OCI-LY7 (cell line): ENCODE measurements around the gene SERINC5. TPM values are rescaled to one million over a fixed set of nuclear protein-coding genes. Genes with fewer than 3 reads are reported as not detected.

Experiments used
- BruUV-seq: library from RNA; stranded (reverse); fragments of 400-500 nt; replicated peaks from 2 replicates; lab custom pipeline; 2021; lab: Mats Ljungman, UMichigan
- CTCF ChIA-PET: fragments of 300-600 bp; sonication (Branson Sonifier 250); formaldehyde crosslinking; loops from one replicate; lab custom pipeline; 2022; ENCODE audit warnings: antibody characterized with exemption; ENCODE audit not compliant: unreplicated experiment; lab: Charles Lee
- POLR2A ChIA-PET: fragments of 300-600 bp; sonication (Branson Sonifier 250); formaldehyde crosslinking; loops from one replicate; lab custom pipeline; 2022; ENCODE audit warnings: antibody characterized with exemption; lab: Charles Lee
- DNase-seq: peaks from one replicate; pipeline ENCODE4 v3.0.0-alpha.2; 2015; ENCODE audit warnings: low spot score
- H2AFZ ChIP-seq: fragments of 200-600 bp; sonication (generic), shearing (Covaris generic); 2 replicates; pipeline ENCODE4 v1.6.1; 2014; ENCODE audit warnings: mild to moderate bottlenecking, antibody characterized with exemption, low read length, moderate library complexity
- H3K27ac ChIP-seq: fragments of 200-600 bp; sonication (generic); 2 replicates; pipeline ENCODE4 v1.5.1; 2014; ENCODE audit warnings: mixed run types, low read depth, mild to moderate bottlenecking, moderate library complexity, low read length, inconsistent platforms; ENCODE audit not compliant: poor library complexity, severe bottlenecking
- H3K36me3 ChIP-seq: fragments of 200-600 bp; sonication (generic); 2 replicates; pipeline ENCODE4 v1.6.1; 2014; ENCODE audit warnings: mild to moderate bottlenecking, antibody characterized with exemption, low read length, moderate library complexity, mixed read lengths; ENCODE audit not compliant: insufficient read depth
- H3K4me1 ChIP-seq: fragments of 200-600 bp; sonication (generic); 2 replicates; pipeline ENCODE4 v1.5.1; 2014; ENCODE audit warnings: mild to moderate bottlenecking, low read length; ENCODE audit not compliant: insufficient read depth, poor library complexity, severe bottlenecking
- H3K4me2 ChIP-seq: fragments of 200-600 bp; sonication (generic); 2 replicates; pipeline ENCODE4 v1.6.1; 2014; ENCODE audit warnings: mild to moderate bottlenecking, low read length
- H3K4me3 ChIP-seq: fragments of 200-600 bp; sonication (generic); 2 replicates; pipeline ENCODE4 v1.5.1; 2014; ENCODE audit warnings: mild to moderate bottlenecking, low read depth, low read length; ENCODE audit not compliant: poor library complexity, severe bottlenecking
- H3K79me2 ChIP-seq: fragments of 200-600 bp; sonication (generic); 2 replicates; pipeline ENCODE4 v1.6.1; 2016; ENCODE audit warnings: low read depth, mild to moderate bottlenecking, low read length, moderate library complexity, mixed read lengths; ENCODE audit not compliant: insufficient read depth
- H3K9me2 ChIP-seq: fragments of 200-600 bp; sonication (generic); 2 replicates; pipeline ENCODE4 v1.6.1; 2016; ENCODE audit warnings: mild to moderate bottlenecking, low read length, mixed read lengths; ENCODE audit not compliant: insufficient read depth
- H3K9me3 ChIP-seq: fragments of 200-600 bp; sonication (generic); 2 replicates; pipeline ENCODE4 v1.6.1; 2014; ENCODE audit warnings: mild to moderate bottlenecking, mixed run types, low read length, mixed read lengths
- H4K20me1 ChIP-seq: fragments of 200-600 bp; sonication (generic); 2 replicates; pipeline ENCODE4 v1.6.1; 2014; ENCODE audit warnings: mild to moderate bottlenecking, antibody characterized with exemption, low read length, moderate library complexity, mixed read lengths; ENCODE audit not compliant: insufficient read depth
- EZH2phosphoT487 ChIP-seq: fragments of 200-600 bp; sonication (generic); IDR thresholded peaks from 2 replicates; pipeline ENCODE4 v1.6.1; 2018; ENCODE audit warnings: low read depth, borderline replicate concordance, mild to moderate bottlenecking, mixed run types, antibody characterized with exemption, low read length, moderate library complexity, mixed read lengths
- intact Hi-C: fragments of 100-400 bp; cut with micrococcal nuclease; formaldehyde crosslinking; loops from one replicate; pipeline ENCODE4 v1.10.0; 2022; ENCODE audit not compliant: unreplicated experiment
- total RNA-seq, 2 experiments: library from RNA; depleted of rRNA in 1 of 2; stranded (reverse); fragments of >200 nt in 1 of 2; shearing (Covaris generic) in 1 of 2; gene quantifications; 2 replicates each; pipeline ENCODE4 v1.2.3, GENCODE V29; 2014 to 2022
- TF ChIP-seq, protein P1 (sequence below): fragments of 200-600 bp; sonication (generic); conservative IDR thresholded peaks from 2 replicates; pipeline ENCODE4 v1.5.1; 2014; ENCODE audit warnings: mild to moderate bottlenecking, antibody characterized with exemption, low read length, moderate library complexity, mixed read lengths

Gene SERINC5
- total RNA-seq, 2 experiments from 2014 or later = 31.2 to 87.9 TPM

DNA sequence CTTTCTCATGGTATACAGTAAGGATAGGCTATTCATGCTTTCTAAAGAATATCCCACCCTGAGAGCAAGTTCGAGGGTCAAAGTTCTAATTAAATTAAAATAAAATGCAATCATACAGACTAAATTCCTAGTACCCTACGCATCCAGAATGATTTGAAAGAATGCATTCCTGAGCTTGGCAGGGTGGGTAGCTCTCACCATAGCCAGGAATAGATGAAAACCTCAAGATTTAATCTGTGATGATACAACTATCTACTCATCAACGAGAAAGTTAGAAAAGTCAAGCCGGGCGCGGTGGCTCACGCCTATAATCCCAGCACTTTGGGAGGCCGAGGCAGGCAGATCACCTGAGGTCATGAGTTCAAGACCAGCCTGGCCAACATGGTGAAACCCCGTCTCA is 32.3 kb downstream of the SERINC5 start:
- ChIA-PET POLR2A (no interaction called here), CTCF (no interaction called here)
- no peak overlapping the region for H3K4me2 ChIP-seq
- H2AFZ ChIP-seq = no peak overlapping the region
- H3K4me1 ChIP-seq = peaks cover 27% of the 10 kb centered on the region
- no peaks in the 10 kb centered on the region for H3K9me2 ChIP-seq
- H3K36me3 ChIP-seq = peaks cover 22% of the 10 kb centered on the region
- no peak overlapping the region for H3K27ac ChIP-seq
- H3K79me2 ChIP-seq = peaks cover 66% of the 10 kb centered on the region
- no peaks in the 10 kb centered on the region for H3K9me3 ChIP-seq
- BruUV-seq = no TSS peak
- intact Hi-C loops = no loop called here
- H3K4me3 ChIP-seq = no peak overlapping the region
- TF ChIP-seq, protein P1, sequence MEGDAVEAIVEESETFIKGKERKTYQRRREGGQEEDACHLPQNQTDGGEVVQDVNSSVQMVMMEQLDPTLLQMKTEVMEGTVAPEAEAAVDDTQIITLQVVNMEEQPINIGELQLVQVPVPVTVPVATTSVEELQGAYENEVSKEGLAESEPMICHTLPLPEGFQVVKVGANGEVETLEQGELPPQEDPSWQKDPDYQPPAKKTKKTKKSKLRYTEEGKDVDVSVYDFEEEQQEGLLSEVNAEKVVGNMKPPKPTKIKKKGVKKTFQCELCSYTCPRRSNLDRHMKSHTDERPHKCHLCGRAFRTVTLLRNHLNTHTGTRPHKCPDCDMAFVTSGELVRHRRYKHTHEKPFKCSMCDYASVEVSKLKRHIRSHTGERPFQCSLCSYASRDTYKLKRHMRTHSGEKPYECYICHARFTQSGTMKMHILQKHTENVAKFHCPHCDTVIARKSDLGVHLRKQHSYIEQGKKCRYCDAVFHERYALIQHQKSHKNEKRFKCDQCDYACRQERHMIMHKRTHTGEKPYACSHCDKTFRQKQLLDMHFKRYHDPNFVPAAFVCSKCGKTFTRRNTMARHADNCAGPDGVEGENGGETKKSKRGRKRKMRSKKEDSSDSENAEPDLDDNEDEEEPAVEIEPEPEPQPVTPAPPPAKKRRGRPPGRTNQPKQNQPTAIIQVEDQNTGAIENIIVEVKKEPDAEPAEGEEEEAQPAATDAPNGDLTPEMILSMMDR = no peak
- no peak for TF ChIP-seq EZH2phosphoT487
- no peak for DNase-seq
- no peaks in the 10 kb centered on the region for H4K20me1 ChIP-seq

DNA sequence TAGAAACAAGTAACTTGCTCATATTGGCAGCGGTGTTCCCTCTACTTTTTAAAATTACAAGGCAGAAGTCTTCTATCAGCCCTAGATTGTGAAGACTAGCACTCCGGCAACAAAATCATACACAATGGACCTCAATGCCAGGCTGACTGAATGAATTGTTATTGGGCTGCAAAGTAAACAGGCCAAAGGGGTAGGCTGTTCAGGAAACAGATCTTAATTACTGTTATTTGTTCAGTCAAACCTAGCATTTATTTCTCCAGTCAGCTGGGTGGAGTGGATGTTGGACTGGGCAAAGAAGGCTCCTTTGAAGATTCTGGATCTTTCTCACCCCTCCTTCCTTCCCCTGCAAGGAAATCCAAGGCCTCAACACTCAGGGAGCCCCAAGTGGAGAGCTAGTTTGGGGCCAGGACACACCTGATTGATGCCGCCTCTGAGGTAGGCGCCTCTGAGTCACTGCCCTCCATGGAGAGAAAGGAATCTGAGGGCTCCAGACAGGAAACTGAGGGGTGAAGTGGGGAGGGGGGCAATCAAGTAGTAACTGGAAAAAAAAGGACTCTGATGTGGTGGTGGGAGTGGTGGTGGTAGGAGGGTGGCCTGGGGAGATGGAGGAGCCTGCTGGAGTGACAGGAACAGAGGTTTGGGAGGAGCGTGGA is 35.5 kb downstream of the SERINC5 start:
- Histone ChIP-seq H3K4me1 (peaks cover 25% of the 10 kb centered on the region), H3K9me3 (no peaks in the 10 kb centered on the region), H3K9me2 (no peaks in the 10 kb centered on the region), H3K27ac (no peak overlapping the region), H4K20me1 (no peaks in the 10 kb centered on the region), H3K4me2 (no peak overlapping the region), H3K4me3 (no peak overlapping the region), H3K36me3 (peaks cover 28% of the 10 kb centered on the region), H2AFZ (no peak overlapping the region), H3K79me2 (peaks cover 66% of the 10 kb centered on the region)
- intact Hi-C loops = no loop called here
- DNase-seq = no peak
- no TSS peak for BruUV-seq
- ChIA-PET POLR2A (interaction anchor here (0.6 kb wide), 1 partner anchor 236 kb away, joined by 3 read pairs; no protein-coding TSS in a partner anchor), CTCF (no interaction called here)
- no peak for TF ChIP-seq EZH2phosphoT487
- TF ChIP-seq, protein P1 = no peak

DNA sequence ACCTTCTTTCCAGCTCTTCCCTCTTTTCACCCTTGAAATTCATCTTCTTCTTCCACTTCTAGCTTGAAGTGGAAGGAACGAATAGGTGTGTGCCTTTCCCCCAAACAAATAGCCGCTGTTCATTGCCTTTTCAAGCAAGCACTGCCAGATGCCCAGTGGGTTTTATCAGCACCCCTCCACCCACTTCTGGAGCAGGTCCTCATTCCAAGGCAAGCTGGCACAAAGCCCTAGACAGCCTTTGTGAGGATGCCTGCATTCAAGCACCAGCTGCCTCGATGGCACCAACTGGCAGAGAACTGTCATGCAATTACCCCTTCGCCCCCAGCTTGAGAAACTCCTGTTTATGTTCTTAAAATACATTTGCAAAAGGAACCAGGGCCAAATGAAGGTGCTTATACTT is 36.5 kb downstream of the SERINC5 start:
- H4K20me1 ChIP-seq = no peaks in the 10 kb centered on the region
- H3K27ac ChIP-seq = no peak overlapping the region
- peaks cover 26% of the 10 kb centered on the region for H3K4me1 ChIP-seq
- H3K79me2 ChIP-seq = peaks cover 70% of the 10 kb centered on the region
- TF ChIP-seq, protein P1 = no peak
- no peak for TF ChIP-seq EZH2phosphoT487
- ChIA-PET POLR2A (interaction anchor here (0.8 to 2.4 kb wide), 6 partner anchors 8 to 38 kb away, joined by 3 to 8 read pairs (median 3); partner anchors contain the start of gene SERINC5), CTCF (no interaction called here)
- peaks cover 29% of the 10 kb centered on the region for H3K36me3 ChIP-seq
- DNase-seq = no peak
- intact Hi-C loops = no loop called here
- no peaks in the 10 kb centered on the region for H3K9me2 ChIP-seq
- H3K9me3 ChIP-seq = no peaks in the 10 kb centered on the region
- no peak overlapping the region for H3K4me3 ChIP-seq
- no peak overlapping the region for H2AFZ ChIP-seq
- H3K4me2 ChIP-seq = peak overlapping the region; percentile 29; the same call in 1 of the 2 replicates
- no TSS peak for BruUV-seq
